Measurements from ENCODE around the gene KCTD19.

KCTD19 gene

GRCh38 chr16:67244387-67245185 lies 82.0 kb downstream of the KCTD19 start:
- DNase-seq (ENCODE audit: low read depth in 1 of 2, low spot score in 1 of 2) = peak; percentile 48 to 57

GRCh38 chr16:67243481-67243880 lies 83.1 kb downstream of the KCTD19 start:
- DNase-seq (ENCODE audit: low read depth in 1 of 2, low spot score in 1 of 2) = no peak

DNA sequence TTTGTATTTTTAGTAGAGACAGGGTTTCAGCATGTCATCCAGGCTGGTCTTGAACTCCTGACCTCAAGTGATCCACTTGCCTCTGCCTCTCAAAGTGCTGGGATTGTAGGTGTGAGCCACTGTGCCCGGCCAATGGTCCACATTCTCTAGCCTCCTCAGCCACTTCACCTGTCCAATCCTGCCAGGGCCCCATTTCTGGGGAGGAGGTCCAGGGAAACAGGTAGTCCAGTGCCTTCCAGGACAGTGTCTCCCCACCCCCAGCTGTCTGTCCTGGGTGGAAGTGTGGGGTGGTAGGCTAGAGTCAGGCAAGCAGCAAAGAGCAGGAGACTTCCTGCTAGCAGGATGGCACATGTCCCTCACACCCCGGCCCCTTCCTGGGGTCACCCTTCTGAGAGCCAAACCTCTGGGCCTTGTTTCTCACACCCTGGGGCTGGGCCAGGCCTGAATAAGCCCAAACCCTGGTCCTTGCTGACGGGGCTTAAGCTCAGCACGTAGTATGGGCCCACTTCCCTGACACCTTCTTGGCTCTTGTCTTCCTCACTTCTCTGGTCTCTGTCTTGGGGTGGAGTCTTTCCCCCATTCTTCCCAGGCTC lies 84.3 kb downstream of the KCTD19 start:
- DNase-seq (ENCODE audit: low read depth in 1 of 2, low spot score in 1 of 2) = no peak

DNA sequence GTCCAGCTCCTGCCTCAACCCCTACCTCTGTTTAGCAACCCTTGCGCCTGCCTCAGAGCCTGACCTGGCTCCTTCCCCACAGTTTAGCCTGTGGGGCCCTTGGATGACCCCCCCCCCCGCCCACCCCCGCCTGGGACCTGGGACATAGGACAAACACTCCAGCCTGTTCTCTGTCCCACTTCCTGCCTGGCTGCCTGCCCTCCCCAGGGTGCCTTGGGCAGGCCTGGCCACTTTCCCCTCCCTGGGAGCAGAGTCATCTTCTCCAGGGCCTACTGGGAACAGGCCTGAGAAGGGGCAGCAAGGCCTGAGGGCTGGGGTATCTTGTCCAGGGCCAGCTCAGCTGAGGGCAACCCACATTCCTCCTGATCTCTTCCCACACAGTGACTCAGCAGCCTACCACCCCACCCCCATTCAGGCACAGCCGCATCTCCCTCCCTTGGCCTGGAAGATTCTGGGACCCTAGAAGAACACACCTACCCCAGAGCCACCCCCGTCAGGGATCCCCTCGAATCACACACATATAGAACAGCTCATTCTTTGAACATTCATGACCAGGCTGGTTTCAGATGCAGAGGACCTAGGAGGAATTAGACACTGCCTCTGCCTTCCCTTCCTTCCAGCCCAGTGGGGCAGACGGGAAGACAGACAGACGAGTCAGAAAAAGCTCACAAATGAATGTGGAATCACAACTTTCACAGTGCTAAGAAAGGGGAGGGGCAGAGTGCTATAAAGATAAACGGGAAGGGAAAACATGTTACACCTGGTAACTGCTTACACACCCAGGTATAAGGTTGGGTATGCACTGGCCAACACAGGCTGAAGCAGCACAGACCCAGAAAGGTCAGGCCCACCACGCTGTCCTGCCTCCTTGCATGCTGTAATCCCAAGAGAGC lies 85.3 kb downstream of the KCTD19 start:
- no peak for DNase-seq (ENCODE audit: low read depth in 1 of 2, low spot score in 1 of 2)

GRCh38 chr16:67240506-67240905 lies 86.0 kb downstream of the KCTD19 start:
- no peak for DNase-seq (ENCODE audit: low read depth in 1 of 2, low spot score in 1 of 2)
